Activated naive CD8-positive, alpha-beta T cell (primary cell): ENCODE measurements around the gene MGAT5.

Source experiments
- H3K27ac Mint-ChIP-seq: one replicate; pipeline ENCODE4 v1.8.0; 2021; ENCODE audit warnings: mixed read lengths
- H3K27me3 Mint-ChIP-seq: one replicate; pipeline ENCODE4 v1.8.0; 2021; ENCODE audit warnings: mixed read lengths
- H3K36me3 Mint-ChIP-seq: one replicate; pipeline ENCODE4 v1.8.0; 2021; ENCODE audit warnings: mixed read lengths
- H3K4me1 Mint-ChIP-seq: one replicate; pipeline ENCODE4 v1.8.0; 2021; ENCODE audit warnings: low read depth, mixed read lengths
- H3K4me3 Mint-ChIP-seq: one replicate; pipeline ENCODE4 v1.8.0; 2021; ENCODE audit warnings: mild to moderate bottlenecking, mixed read lengths
- H3K9me3 Mint-ChIP-seq: one replicate; pipeline ENCODE4 v1.8.0; 2021; ENCODE audit warnings: low read depth, mixed read lengths

Gene MGAT5

GRCh38 chr2:134240061-134240460, 13.8 kb upstream of the MGAT5 start:
- no peak overlapping the region for H3K27ac Mint-ChIP-seq
- H3K27me3 Mint-ChIP-seq, result no peaks in the 10 kb centered on the region
- no peaks in the 10 kb centered on the region for H3K36me3 Mint-ChIP-seq
- H3K4me3 Mint-ChIP-seq, result no peak overlapping the region
- peaks cover 66% of the 10 kb centered on the region for H3K4me1 Mint-ChIP-seq
- H3K9me3 Mint-ChIP-seq, result no peaks in the 10 kb centered on the region

- Mint-ChIP-seq H3K4me3 (no peak overlapping the region), H3K36me3 (peaks cover 2% of the 10 kb centered on the region), H3K4me1 (peaks cover 65% of the 10 kb centered on the region), H3K27ac (no peak overlapping the region), H3K9me3 (no peaks in the 10 kb centered on the region), H3K27me3 (no peaks in the 10 kb centered on the region)
Observed at GRCh38 chr2:134241911-134242310, 12.0 kb upstream of the MGAT5 start.

- Mint-ChIP-seq H3K4me3 (no peak overlapping the region), H3K36me3 (peaks cover 2% of the 10 kb centered on the region), H3K4me1 (peaks cover 75% of the 10 kb centered on the region), H3K27me3 (no peaks in the 10 kb centered on the region), H3K27ac (no peak overlapping the region), H3K9me3 (no peaks in the 10 kb centered on the region)
Observed at GRCh38 chr2:134243244-134243643, 10.6 kb upstream of the MGAT5 start.

- peaks cover 83% of the 10 kb centered on the region for H3K4me1 Mint-ChIP-seq
- H3K4me3 Mint-ChIP-seq, result no peak overlapping the region
- peak overlapping the region; percentile 22 for H3K27ac Mint-ChIP-seq
Observed at GRCh38 chr2:134244086-134244485, 9.8 kb upstream of the MGAT5 start.

GRCh38 chr2:134244587-134244986, 9.3 kb upstream of the MGAT5 start:
- H3K27ac Mint-ChIP-seq, result peak overlapping the region; percentile 64
- H3K9me3 Mint-ChIP-seq, result no peaks in the 10 kb centered on the region
- peaks cover 2% of the 10 kb centered on the region for H3K36me3 Mint-ChIP-seq
- peaks cover 83% of the 10 kb centered on the region for H3K4me1 Mint-ChIP-seq
- H3K27me3 Mint-ChIP-seq, result no peaks in the 10 kb centered on the region
- H3K4me3 Mint-ChIP-seq, result no peak overlapping the region

More at GRCh38 chr2:134244086-134244485, 9.8 kb upstream of the MGAT5 start:
- H3K27me3 Mint-ChIP-seq, result no peaks in the 10 kb centered on the region
- H3K9me3 Mint-ChIP-seq, result no peaks in the 10 kb centered on the region
- H3K36me3 Mint-ChIP-seq, result peaks cover 2% of the 10 kb centered on the region

- Mint-ChIP-seq H3K4me1 (peaks cover 87% of the 10 kb centered on the region), H3K27ac (peak overlapping the region; percentile 64), H3K36me3 (peaks cover 2% of the 10 kb centered on the region), H3K27me3 (no peaks in the 10 kb centered on the region), H3K4me3 (peak overlapping the region; percentile 24), H3K9me3 (no peaks in the 10 kb centered on the region)
Observed at GRCh38 chr2:134245340-134245984, 8.4 kb upstream of the MGAT5 start.

- Mint-ChIP-seq H3K4me3 (peak overlapping the region; percentile 65), H3K36me3 (peaks cover 2% of the 10 kb centered on the region), H3K27me3 (no peaks in the 10 kb centered on the region), H3K4me1 (peaks cover 90% of the 10 kb centered on the region), H3K9me3 (no peaks in the 10 kb centered on the region), H3K27ac (peak overlapping the region; percentile 16)
Observed at GRCh38 chr2:134246154-134246874, 7.6 kb upstream of the MGAT5 start.

GRCh38 chr2:134247679-134248078, 6.2 kb upstream of the MGAT5 start:
- peak overlapping the region; percentile 24 for H3K4me3 Mint-ChIP-seq
- H3K27ac Mint-ChIP-seq, result no peak overlapping the region
- H3K27me3 Mint-ChIP-seq, result no peaks in the 10 kb centered on the region
- no peaks in the 10 kb centered on the region for H3K9me3 Mint-ChIP-seq
- peaks cover 92% of the 10 kb centered on the region for H3K4me1 Mint-ChIP-seq
- H3K36me3 Mint-ChIP-seq, result peaks cover 5% of the 10 kb centered on the region

- H3K36me3 Mint-ChIP-seq, result peaks cover 8% of the 10 kb centered on the region
- no peaks in the 10 kb centered on the region for H3K27me3 Mint-ChIP-seq
- H3K4me1 Mint-ChIP-seq, result peaks cover 96% of the 10 kb centered on the region
- no peaks in the 10 kb centered on the region for H3K9me3 Mint-ChIP-seq
- H3K4me3 Mint-ChIP-seq, result no peak overlapping the region
- no peak overlapping the region for H3K27ac Mint-ChIP-seq
Observed at GRCh38 chr2:134248913-134249312, 5.0 kb upstream of the MGAT5 start.

- Mint-ChIP-seq H3K36me3 (peaks cover 12% of the 10 kb centered on the region), H3K4me3 (peak overlapping the region; percentile 20), H3K27ac (peak overlapping the region; percentile 95), H3K9me3 (no peaks in the 10 kb centered on the region), H3K4me1 (peaks cover 96% of the 10 kb centered on the region), H3K27me3 (no peaks in the 10 kb centered on the region)
Observed at GRCh38 chr2:134249755-134250154, 4.1 kb upstream of the MGAT5 start.

- H3K36me3 Mint-ChIP-seq, result peaks cover 13% of the 10 kb centered on the region
- peak overlapping the region; percentile 44 for H3K4me3 Mint-ChIP-seq
- no peaks in the 10 kb centered on the region for H3K27me3 Mint-ChIP-seq
- peak overlapping the region; percentile 95 for H3K27ac Mint-ChIP-seq
- H3K4me1 Mint-ChIP-seq, result peaks cover 92% of the 10 kb centered on the region
- no peaks in the 10 kb centered on the region for H3K9me3 Mint-ChIP-seq
Observed at GRCh38 chr2:134250840-134251461, 2.9 kb upstream of the MGAT5 start.

GRCh38 chr2:134252092-134252750, 1.7 kb upstream of the MGAT5 start:
- Mint-ChIP-seq H3K27me3 (no peaks in the 10 kb centered on the region), H3K36me3 (peaks cover 13% of the 10 kb centered on the region), H3K4me3 (peak overlapping the region; percentile 39), H3K4me1 (peaks cover 92% of the 10 kb centered on the region), H3K27ac (peak overlapping the region; percentile 36), H3K9me3 (no peaks in the 10 kb centered on the region)

- H3K36me3 Mint-ChIP-seq, result peaks cover 13% of the 10 kb centered on the region
- no peak overlapping the region for H3K4me3 Mint-ChIP-seq
- H3K27ac Mint-ChIP-seq, result peak overlapping the region; percentile 8
- H3K9me3 Mint-ChIP-seq, result no peaks in the 10 kb centered on the region
- no peaks in the 10 kb centered on the region for H3K27me3 Mint-ChIP-seq
- peaks cover 92% of the 10 kb centered on the region for H3K4me1 Mint-ChIP-seq
Observed at GRCh38 chr2:134253117-134253704, 661 bp upstream of the MGAT5 start.

- H3K9me3 Mint-ChIP-seq, result no peaks in the 10 kb centered on the region
- H3K27me3 Mint-ChIP-seq, result no peaks in the 10 kb centered on the region
- H3K27ac Mint-ChIP-seq, result no peak overlapping the region
- H3K4me3 Mint-ChIP-seq, result no peak overlapping the region
- H3K36me3 Mint-ChIP-seq, result peaks cover 20% of the 10 kb centered on the region
- H3K4me1 Mint-ChIP-seq, result peaks cover 93% of the 10 kb centered on the region
Observed at GRCh38 chr2:134254824-134255223, 952 bp downstream of the MGAT5 start.
